Mesenchymal stem cell (in vitro differentiated cells and primary cell): Measurements from ENCODE around the gene MEX3C.

ENCODE experiments used
- DNase-seq: peaks from one replicate; pipeline ENCODE4 v3.0.0-alpha.2; 2013
- H2AFZ ChIP-seq: one replicate; pipeline ENCODE4 v1.6.1; 2013; ENCODE audit warnings: low read depth, mild to moderate bottlenecking, control low read depth, inconsistent platforms, low read length, moderate library complexity
- H2AK5ac ChIP-seq: 2 replicates; pipeline ENCODE4 v1.6.1; 2013; ENCODE audit warnings: low read length, moderate library complexity, mild to moderate bottlenecking, inconsistent platforms; ENCODE audit not compliant: severe bottlenecking
- H2BK120ac ChIP-seq: one replicate; pipeline ENCODE4 v1.6.1; 2013; ENCODE audit warnings: low read depth, mild to moderate bottlenecking, inconsistent platforms, low read length, moderate library complexity
- H2BK12ac ChIP-seq, 2 experiments: one replicate each; pipeline ENCODE4 v1.6.1; 2013; ENCODE audit warnings: inconsistent platforms in 2 of 2, low read length in 2 of 2, mild to moderate bottlenecking in 2 of 2, moderate library complexity in 2 of 2, control low read depth in 1 of 2
- H2BK15ac ChIP-seq: one replicate; pipeline ENCODE4 v1.6.1; 2013; ENCODE audit warnings: mild to moderate bottlenecking, low read depth, inconsistent platforms; ENCODE audit not compliant: poor library complexity, severe bottlenecking
- H2BK5ac ChIP-seq: 2 replicates; pipeline ENCODE4 v1.6.1; 2013; ENCODE audit warnings: low read depth, mild to moderate bottlenecking, low read length, control low read depth, inconsistent platforms; ENCODE audit not compliant: poor library complexity, severe bottlenecking
- H3K14ac ChIP-seq, 2 experiments: one replicate each; pipeline ENCODE4 v1.6.1; 2013; ENCODE audit warnings: inconsistent platforms in 2 of 2, low read length in 2 of 2, control low read depth in 1 of 2, mild to moderate bottlenecking in 1 of 2, moderate library complexity in 1 of 2
- H3K18ac ChIP-seq, 2 experiments: one replicate each; pipeline ENCODE4 v1.6.1; 2013; ENCODE audit warnings: inconsistent platforms in 2 of 2, low read length in 2 of 2, control low read depth in 1 of 2, low read depth in 1 of 2, mild to moderate bottlenecking in 1 of 2
- H3K23ac ChIP-seq, 2 experiments: one replicate each; pipeline ENCODE4 v1.6.1; 2013; ENCODE audit warnings: inconsistent platforms in 2 of 2, low read length in 2 of 2, mild to moderate bottlenecking in 2 of 2, moderate library complexity in 2 of 2, control low read depth in 1 of 2
- H3K27ac ChIP-seq: 2 replicates; pipeline ENCODE4 v1.5.1; 2013; ENCODE audit warnings: mild to moderate bottlenecking, moderate library complexity, low read length, control low read depth, inconsistent platforms; ENCODE audit not compliant: poor library complexity, severe bottlenecking
- H3K27me3 ChIP-seq, 2 experiments: 2 replicates each; pipeline versions ENCODE4 v1.6.1 to v1.7.0; 2013; ENCODE audit warnings: low read length in 2 of 2, mild to moderate bottlenecking in 2 of 2, moderate library complexity in 2 of 2, control low read depth in 1 of 2, inconsistent platforms in 1 of 2; ENCODE audit not compliant: control insufficient read depth in 1 of 2, insufficient read depth in 1 of 2
- H3K36me3 ChIP-seq, 2 experiments: 2 replicates each; pipeline versions ENCODE4 v1.6.1 to v1.7.0; 2013; ENCODE audit warnings: low read length in 2 of 2, control low read depth in 1 of 2, inconsistent platforms in 1 of 2, low read depth in 1 of 2, mild to moderate bottlenecking in 1 of 2; ENCODE audit not compliant: insufficient read depth in 2 of 2, control insufficient read depth in 1 of 2
- H3K4ac ChIP-seq, 2 experiments: one replicate each; pipeline ENCODE4 v1.6.1; 2013; ENCODE audit warnings: inconsistent platforms in 2 of 2, low read length in 2 of 2, mild to moderate bottlenecking in 2 of 2, moderate library complexity in 2 of 2, control low read depth in 1 of 2, low read depth in 1 of 2
- H3K4me1 ChIP-seq: 2 replicates; pipeline ENCODE4 v1.6.1; 2013; ENCODE audit warnings: low read depth, low read length, control low read depth; ENCODE audit not compliant: control insufficient read depth, insufficient read depth
- H3K4me2 ChIP-seq: 2 replicates; pipeline ENCODE4 v1.6.1; 2013; ENCODE audit warnings: low read length, mild to moderate bottlenecking, inconsistent platforms; ENCODE audit not compliant: poor library complexity, severe bottlenecking
- H3K4me3 ChIP-seq, 2 experiments: 2 replicates each; pipeline versions ENCODE4 v1.5.1 to v1.7.0; 2013; ENCODE audit warnings: low read length in 2 of 2, mild to moderate bottlenecking in 2 of 2, control low read depth in 1 of 2, low read depth in 1 of 2; ENCODE audit not compliant: insufficient read depth in 1 of 2
- H3K79me1 ChIP-seq: replicated peaks from 2 replicates; pipeline ENCODE4 v1.6.1; 2013; ENCODE audit warnings: mild to moderate bottlenecking, control low read depth, low read length, inconsistent platforms; ENCODE audit not compliant: poor library complexity, severe bottlenecking
- H3K9ac ChIP-seq: 2 replicates; pipeline ENCODE4 v1.7.0; 2013; ENCODE audit warnings: mild to moderate bottlenecking, low read length, moderate library complexity
- H3K9me3 ChIP-seq: 2 replicates; pipeline ENCODE4 v1.7.0; 2013; ENCODE audit warnings: mild to moderate bottlenecking, low read length; ENCODE audit not compliant: control insufficient read depth
- H4K8ac ChIP-seq: one replicate; pipeline ENCODE4 v1.6.1; 2013; ENCODE audit warnings: inconsistent platforms, mild to moderate bottlenecking, low read length, moderate library complexity
- H4K91ac ChIP-seq: one replicate; pipeline ENCODE4 v1.6.1; 2013; ENCODE audit warnings: mild to moderate bottlenecking, low read length, inconsistent platforms
- WGBS: methylation state at CpG from one replicate; pipeline ENCODE4 v1.1.7; 2013; ENCODE audit warnings: mixed read lengths; 5-methylcytosine and 5-hydroxymethylcytosine counted together

The MEX3C gene

GRCh38 chr18:51137026-51137729 lies 60.3 kb downstream of the MEX3C start:
- DNase-seq: no peak
- Histone ChIP-seq H2AK5ac (no peak overlapping the region), H3K9ac (no peak overlapping the region), H3K23ac (no peak overlapping the region), H3K14ac (no peak overlapping the region), H3K4me3 (no peak overlapping the region), H2BK15ac (no peak overlapping the region), H3K4ac (no peak overlapping the region), H2BK5ac (no peak overlapping the region), H3K36me3 (no peaks in the 10 kb centered on the region), H3K18ac (no peak overlapping the region), H3K27me3 (no peaks in the 10 kb centered on the region), H2AFZ (no peak overlapping the region), H4K91ac (no peak overlapping the region), H3K4me1 (peaks cover 21% of the 10 kb centered on the region), H2BK12ac (no peak overlapping the region), H3K79me1 (peaks cover 4% of the 10 kb centered on the region), H3K27ac (no peak overlapping the region), H2BK120ac (no peak overlapping the region), H4K8ac (no peak overlapping the region), H3K9me3 (no peaks in the 10 kb centered on the region), H3K4me2 (peak overlapping the region; percentile 10)
- WGBS: 91% methylated on average over 21 of the region's 21 CpGs

GRCh38 chr18:51135795-51136194 lies 61.7 kb downstream of the MEX3C start:
- Histone ChIP-seq H4K91ac (peak overlapping the region; percentile 46), H3K4me1 (peaks cover 24% of the 10 kb centered on the region)

GRCh38 chr18:51135364-51135763 lies 62.1 kb downstream of the MEX3C start:
- Histone ChIP-seq H3K18ac (no peak overlapping the region), H3K4me3 (no peak overlapping the region), H2AFZ (no peak overlapping the region), H2BK5ac (peak overlapping the region; percentile 26), H3K23ac (no peak overlapping the region), H3K79me1 (peaks cover 4% of the 10 kb centered on the region), H4K91ac (no peak overlapping the region), H2AK5ac (no peak overlapping the region), H3K9ac (no peak overlapping the region), H3K4me1 (peaks cover 24% of the 10 kb centered on the region), H3K9me3 (no peaks in the 10 kb centered on the region), H2BK15ac (no peak overlapping the region), H3K4ac (no peak overlapping the region), H3K4me2 (peak overlapping the region; percentile 43), H4K8ac (no peak overlapping the region), H3K14ac (no peak overlapping the region), H2BK12ac (no peak overlapping the region), H3K27ac (no peak overlapping the region), H3K27me3 (no peaks in the 10 kb centered on the region), H2BK120ac (no peak overlapping the region), H3K36me3 (no peaks in the 10 kb centered on the region)
- 60% methylated on average over 8 of the region's 9 CpGs for WGBS
- peak; percentile 90 for DNase-seq

More at GRCh38 chr18:51135795-51136194, 61.7 kb downstream of the MEX3C start:
- no peak overlapping the region for H3K9ac ChIP-seq
- no peak overlapping the region for H2AK5ac ChIP-seq
- H2BK5ac ChIP-seq: no peak overlapping the region
- H2AFZ ChIP-seq: no peak overlapping the region
- H3K27me3 ChIP-seq: no peaks in the 10 kb centered on the region
- no peak overlapping the region for H3K4me3 ChIP-seq
- DNase-seq: no peak
- no peak overlapping the region for H3K27ac ChIP-seq
- H2BK12ac ChIP-seq: no peak overlapping the region
- peak overlapping the region in 1 of 2 experiments; percentile 62 for H3K18ac ChIP-seq
- no peak overlapping the region for H3K4ac ChIP-seq
- H4K8ac ChIP-seq: peak overlapping the region; percentile 75
- H2BK15ac ChIP-seq: no peak overlapping the region
- no peak overlapping the region for H3K23ac ChIP-seq
- 68% methylated on average over 4 of the region's 6 CpGs for WGBS
- H3K14ac ChIP-seq: no peak overlapping the region
- H3K36me3 ChIP-seq: no peaks in the 10 kb centered on the region
- H2BK120ac ChIP-seq: no peak overlapping the region
- H3K9me3 ChIP-seq: no peaks in the 10 kb centered on the region
- no peak overlapping the region for H3K4me2 ChIP-seq
- H3K79me1 ChIP-seq: peaks cover 4% of the 10 kb centered on the region

- H3K23ac ChIP-seq: no peak overlapping the region
- no peak overlapping the region for H2BK120ac ChIP-seq
- H3K79me1 ChIP-seq: peaks cover 4% of the 10 kb centered on the region
- 96% methylated on average over 4 of the region's 4 CpGs for WGBS
- H3K14ac ChIP-seq: no peak overlapping the region
- no peak overlapping the region for H4K8ac ChIP-seq
- H3K4me3 ChIP-seq: no peak overlapping the region
- H4K91ac ChIP-seq: no peak overlapping the region
- no peak overlapping the region for H3K4ac ChIP-seq
- H3K9ac ChIP-seq: no peak overlapping the region
- no peak overlapping the region for H3K4me2 ChIP-seq
- no peak overlapping the region for H2BK15ac ChIP-seq
- H3K27ac ChIP-seq: no peak overlapping the region
- H2BK5ac ChIP-seq: no peak overlapping the region
- H3K18ac ChIP-seq: no peak overlapping the region
- no peaks in the 10 kb centered on the region for H3K9me3 ChIP-seq
- H2AFZ ChIP-seq: no peak overlapping the region
- no peak overlapping the region for H2AK5ac ChIP-seq
- no peaks in the 10 kb centered on the region for H3K36me3 ChIP-seq
- peaks cover 24% of the 10 kb centered on the region for H3K4me1 ChIP-seq
- H3K27me3 ChIP-seq: no peaks in the 10 kb centered on the region
- no peak overlapping the region for H2BK12ac ChIP-seq
- DNase-seq: no peak
Measured at GRCh38 chr18:51134721-51135120, 62.8 kb downstream of the MEX3C start.
